NCI-H69 (cell line): ENCODE data around the gene BDKRB2.

ENCODE experiments used
- DNase-seq: peaks from one replicate; lab custom pipeline; 2025; lab: John Stamatoyannopoulos, UW

The BDKRB2 gene

DNA sequence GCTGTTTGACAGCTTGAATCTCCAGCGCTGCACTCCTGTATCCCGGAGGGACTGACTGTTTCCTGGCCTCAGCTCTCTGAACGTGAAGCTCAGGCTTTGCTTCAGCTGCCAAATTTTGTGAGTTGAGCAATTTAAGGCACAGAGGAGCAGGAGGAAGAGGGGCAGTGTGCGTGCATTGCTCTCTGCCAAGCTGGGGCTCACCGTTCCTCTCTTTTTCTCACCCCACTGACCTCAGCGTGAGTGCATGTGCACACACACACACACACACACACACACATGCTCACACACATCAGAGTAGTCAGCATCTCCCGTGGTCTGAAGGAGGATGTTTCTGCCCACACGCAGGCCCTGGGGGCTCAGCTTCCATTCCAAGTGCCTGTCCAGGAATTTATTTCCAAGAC, 27.8 kb upstream of the BDKRB2 start:
- DNase-seq: no peak

DNA sequence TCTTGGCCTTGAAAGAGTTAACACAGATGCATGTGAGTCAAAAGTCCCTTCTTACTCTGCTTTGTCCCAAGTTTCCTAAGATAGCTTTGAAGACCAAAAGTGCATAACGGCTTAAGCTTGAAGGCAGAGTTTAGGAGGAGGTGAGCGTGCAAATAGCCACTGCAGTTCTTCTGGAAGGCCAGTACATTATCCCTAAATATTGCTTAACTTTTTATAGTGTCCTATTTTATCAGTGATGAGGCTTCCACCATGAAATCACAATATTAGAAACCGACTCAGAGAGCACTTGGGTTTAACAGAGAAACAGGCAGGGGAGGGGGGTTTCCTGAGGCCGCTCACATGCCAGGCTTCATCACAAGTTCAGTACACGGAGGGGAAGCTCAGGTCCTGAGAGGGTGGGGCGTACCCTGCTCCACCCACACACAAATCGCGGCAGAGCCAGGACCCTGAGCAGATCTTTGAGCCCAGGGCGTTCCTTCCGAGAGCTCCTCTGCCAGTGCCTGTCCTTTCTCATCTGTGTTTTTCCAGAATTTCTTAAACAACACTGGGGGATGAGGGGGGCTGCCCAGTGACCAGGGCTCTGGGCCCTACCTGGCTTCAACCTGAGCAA, 26.8 kb upstream of the BDKRB2 start:
- no peak for DNase-seq

DNA sequence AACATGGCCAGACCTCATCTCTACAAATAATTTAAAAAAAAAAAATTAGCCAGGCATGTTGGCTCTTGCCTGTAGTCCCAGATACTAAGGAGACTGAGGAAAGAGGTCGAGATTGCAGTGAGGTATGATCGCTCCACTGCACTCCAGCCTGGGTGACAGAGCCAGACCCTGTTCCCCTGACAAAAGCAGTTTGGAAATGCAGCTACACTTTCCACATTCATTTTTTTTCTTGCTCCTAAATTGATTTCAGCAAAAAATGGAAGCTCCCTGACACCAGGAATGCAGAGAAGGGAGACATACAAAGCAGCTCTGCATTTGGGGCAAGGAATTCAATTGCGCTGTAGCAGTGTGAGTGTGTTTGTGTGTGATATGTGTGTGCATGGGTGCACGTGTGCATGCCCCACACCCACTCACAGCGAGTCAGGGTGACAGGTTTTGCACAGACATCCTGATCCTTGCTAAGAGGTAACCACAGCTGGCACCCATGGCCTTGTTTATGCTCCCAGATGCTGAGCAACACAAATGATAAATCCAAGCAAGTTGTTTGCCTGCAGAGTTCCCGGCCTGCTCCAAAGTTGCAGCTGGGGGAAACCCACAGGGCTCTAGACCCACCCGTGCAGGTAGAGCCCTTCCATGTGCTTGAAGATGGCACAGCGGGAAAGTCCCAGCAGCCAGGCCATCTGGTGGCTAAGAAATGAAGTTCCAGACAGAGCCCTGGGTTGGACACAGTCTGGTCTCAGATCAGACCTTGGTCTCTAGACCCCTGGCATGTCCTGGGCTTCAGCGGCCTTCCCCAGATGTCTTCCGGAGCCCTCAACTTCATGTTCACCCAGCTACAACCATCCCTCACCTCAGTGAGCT, 25.9 kb upstream of the BDKRB2 start:
- DNase-seq: no peak

DNA sequence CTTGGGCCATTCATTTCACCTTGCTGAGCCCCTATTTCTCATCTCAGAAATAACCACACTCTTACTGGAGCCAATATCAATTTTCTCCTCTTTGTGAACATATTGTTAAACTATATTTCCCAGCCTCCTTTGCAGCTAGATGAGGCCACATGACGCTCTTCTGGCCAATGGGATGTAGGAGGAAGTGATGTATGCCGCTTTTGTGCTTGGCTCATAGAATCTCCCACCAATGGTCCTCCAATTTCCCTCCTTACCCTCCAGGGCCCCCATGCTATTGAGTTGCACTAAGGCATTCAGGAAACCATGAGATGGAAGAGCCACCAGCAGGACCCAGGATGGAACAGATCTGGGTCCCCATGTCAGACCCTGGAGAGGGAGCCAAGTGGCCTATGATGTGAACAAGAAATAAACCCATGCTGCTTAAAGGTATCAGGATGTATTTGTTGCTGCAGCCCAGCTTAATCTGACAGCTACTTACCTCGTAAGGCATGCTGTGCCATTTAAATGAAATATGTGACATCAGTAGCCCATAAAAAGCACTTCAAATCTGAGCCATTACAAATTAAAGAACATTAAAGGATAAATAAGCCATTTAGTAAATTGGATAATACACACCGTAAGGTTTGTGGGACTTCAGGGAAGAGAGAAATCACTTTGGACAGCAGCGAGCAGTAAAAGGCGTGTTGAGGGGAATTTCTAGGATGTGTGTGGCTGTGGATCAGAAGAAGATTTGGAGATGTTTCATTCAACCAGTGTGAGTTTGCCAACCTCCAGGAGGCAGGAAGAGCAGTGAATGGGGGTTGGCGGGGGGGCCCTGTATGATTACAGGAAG, 24.4 kb upstream of the BDKRB2 start:
- DNase-seq: peak; percentile 63

DNA sequence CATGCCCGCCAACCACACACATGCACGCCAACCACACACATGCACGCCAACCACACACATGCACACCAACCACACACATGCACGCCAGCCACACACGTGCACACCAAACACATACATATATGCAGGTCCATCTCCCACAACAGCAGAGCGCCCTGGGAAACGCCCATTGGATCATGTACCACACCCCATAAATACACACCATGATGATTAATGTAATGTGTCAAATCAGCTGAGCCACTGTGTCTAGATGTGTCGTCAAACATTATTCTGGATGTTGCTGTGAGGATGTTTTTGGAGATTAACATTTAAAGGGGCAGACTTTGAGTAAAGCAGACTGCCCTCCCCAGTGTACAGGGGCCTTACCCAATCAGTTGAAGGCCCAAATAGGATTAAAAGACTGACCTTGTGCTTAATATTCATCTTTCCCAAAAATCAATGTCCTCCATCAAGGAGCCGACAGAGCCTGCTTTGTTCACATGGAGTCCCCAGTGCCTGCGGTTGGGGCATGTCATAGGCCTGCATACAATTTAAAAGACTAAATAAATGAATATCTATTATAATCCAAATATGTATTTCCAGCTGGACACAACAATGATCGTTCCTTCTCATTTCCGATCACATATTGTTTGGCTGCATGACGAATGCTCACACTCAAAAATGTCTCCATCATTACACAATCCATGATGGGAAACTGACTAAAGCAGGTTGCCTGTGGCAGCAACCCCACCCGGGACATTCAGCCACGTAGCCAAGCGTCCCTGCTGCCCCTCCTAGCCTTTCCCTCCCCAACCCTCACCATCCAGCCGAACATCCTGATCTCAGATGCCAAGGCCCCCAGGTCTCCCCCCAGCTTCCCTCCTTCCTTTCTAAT, 23.2 kb upstream of the BDKRB2 start:
- peak; percentile 58 for DNase-seq

DNA sequence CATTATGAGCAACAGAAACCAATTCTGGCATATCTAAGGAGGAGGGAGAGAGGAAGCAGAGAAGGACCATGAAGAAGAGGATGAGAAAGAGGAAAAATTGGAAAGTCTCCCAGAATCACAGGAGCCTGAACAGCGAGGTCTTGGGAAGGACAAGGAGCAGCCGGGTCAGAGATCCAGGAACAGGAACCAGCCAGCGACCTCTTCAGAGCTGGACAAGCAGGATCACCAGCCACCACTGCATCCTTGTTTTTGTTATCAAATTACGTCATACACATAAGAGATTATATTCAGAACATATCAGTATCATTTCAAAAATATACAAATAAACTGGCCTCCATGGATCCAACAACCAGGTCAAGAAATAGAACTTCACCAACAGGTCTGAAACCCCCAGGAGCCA, 22.1 kb upstream of the BDKRB2 start:
- DNase-seq: no peak

DNA sequence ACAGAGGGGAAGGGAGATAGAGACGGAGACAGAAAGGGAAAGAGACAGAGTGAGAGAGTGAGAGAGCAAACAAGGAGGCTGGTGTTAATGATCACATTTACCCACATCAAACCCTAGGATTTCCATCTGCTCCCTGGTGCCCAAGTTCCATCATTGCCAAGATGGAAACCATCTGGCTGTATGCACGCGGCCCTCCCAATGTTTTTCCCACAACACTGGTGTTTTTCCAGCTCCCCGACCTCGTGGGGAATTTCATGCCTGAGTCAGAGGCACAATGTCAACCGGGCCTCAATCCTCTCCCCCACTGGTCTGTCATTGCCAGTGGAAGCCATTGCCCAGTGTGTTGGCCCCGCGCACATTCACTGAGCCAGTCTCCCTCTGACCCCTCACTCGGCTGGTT, 19.9 kb upstream of the BDKRB2 start:
- DNase-seq: peak; percentile 29

DNA sequence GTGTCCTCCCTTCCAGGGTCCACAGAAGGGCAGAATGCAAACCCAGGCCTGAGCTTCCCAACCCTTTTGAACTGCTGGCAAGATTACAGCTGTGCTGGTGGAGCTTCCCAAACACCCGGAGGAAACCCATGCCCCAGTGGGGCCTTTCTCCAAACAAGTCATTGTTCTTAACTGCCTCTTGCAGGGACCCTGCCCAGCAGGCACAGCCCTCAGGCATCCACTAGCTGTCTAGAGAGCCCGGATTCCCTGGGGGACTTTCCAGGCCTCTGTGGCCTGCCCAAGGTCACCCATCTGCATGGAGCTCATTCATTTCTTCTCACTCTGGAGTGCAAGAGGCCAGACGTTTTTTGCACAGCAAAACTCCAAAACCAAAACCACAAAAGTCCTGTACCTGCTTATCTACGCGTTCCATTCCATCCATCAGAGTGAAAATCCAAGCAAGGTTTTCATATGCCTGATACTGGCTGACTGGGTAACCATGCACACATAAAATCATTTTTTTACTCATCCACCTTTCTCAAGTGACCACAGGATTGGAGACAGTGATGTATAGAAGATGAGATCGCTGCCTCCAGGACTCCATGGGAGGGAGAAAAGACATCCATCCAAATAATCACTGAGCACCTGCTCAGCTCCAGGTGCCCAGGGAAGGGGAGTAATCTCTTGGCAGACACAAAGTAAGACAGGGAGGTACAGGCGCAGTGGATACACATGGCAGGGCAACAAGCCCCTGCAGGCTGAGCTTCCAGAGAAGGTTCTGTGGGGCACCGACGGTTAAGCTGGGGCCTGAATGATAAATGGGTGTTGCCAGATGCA, 17.2 kb upstream of the BDKRB2 start:
- DNase-seq: peak; percentile 85

DNA sequence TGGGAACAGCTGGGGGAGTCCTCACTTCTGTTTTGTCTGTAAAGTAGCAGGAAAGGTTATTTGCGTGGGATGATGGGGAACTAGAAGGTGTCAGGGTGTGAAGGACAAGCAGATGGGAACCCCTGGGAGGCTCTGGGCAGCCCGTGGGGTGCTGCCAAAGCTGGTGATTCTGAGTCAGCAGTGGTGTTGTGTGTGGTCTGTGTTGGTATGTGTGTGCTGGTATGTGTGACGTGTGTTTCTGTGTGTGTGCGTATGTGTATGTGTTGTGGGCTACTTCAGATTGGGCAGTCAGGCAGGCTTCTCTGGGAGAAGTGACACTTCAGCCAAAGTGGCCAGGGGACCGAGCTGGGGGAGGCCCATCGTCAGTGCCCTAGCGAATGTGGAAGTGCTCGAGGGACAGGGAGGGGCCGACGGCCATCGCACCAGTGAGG, 15.3 kb upstream of the BDKRB2 start:
- DNase-seq: no peak

DNA sequence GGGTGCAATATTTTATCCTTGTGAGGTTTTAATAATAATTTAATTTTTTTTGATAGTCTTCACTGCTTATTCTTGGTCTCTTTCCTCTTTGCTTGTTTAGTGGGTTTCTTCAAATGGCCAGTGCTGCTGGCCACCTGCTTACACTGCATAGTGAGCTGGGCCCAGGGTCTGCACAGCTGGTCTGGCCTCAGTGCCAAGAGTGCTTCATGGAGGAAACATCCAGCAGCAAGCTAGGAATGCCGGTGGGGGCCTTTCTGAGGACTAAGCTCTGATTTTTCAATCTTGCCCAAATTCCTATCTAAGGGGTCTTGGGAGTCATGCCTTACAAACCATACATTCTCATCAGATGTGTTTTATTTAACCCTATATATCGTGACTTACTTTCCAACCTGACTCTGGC, 13.3 kb upstream of the BDKRB2 start:
- no peak for DNase-seq

DNA sequence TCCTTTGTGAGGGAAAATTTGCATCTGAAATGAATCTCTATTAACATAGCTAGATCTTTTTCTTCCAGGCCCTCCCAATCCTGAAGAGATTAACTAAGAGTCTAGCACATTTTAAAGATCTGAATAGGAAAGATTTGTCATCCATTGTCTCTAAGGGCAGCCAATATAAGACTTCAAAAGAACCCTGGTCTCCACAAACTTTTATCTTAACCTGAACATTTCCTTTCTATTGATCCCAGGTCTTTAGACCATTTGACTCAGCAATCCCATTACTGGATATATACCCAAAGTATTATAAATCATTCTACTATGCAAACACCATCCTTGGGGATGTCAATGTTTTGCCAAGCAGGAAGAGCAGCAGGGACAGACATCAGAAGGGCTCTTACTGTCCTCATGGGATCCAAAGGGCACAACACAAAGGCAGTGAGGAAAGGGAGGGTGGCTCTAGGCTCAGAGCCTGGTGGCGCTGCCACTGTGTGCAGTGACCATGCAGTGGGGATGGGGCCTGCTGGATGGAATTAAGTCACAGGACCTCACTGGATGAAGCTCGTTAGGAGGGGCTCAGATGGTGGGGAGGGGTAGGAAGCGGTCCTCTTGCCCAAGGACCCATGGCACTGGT, 12.7 kb upstream of the BDKRB2 start:
- DNase-seq: peak; percentile 58

DNA sequence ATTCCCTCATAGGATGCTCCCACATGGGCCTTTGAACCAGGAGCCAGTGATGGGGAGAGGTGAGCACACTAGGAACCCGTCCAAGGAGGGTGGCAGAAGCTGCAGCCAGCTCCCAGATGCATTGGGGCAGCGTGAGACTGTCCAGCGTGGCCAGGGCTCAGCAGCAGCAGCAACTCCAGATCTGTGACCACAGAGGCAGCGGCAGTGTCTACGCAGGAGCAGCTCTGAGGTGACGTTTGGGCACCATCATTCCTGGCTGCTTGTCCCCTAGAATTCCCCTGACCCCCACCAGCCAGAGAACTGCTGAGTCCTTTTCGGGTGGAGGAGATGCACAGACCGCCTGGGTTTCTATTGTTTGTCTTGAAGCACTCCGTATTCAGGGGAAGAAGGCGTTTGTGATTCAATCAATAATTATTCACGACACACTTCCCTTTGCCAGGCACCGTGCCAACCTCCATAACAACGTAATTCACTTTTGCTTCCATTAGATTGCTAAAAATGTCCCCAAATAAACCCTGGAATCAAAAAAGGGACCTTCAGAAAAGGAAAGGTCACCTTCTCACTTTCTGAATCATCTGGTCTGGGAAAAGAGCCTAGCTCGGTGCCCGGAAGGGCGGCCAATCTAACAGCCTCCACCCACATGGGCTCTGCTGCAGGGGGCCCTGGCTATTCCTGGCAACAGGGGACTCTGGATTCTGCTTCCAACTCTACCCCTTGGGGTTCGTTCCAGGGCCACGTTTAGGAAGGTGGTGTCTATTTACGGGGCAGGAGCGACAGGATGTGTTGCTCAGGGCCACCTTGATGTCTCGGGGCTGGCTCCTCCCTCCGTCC, 11.4 kb upstream of the BDKRB2 start:
- DNase-seq: peak; percentile 67

DNA sequence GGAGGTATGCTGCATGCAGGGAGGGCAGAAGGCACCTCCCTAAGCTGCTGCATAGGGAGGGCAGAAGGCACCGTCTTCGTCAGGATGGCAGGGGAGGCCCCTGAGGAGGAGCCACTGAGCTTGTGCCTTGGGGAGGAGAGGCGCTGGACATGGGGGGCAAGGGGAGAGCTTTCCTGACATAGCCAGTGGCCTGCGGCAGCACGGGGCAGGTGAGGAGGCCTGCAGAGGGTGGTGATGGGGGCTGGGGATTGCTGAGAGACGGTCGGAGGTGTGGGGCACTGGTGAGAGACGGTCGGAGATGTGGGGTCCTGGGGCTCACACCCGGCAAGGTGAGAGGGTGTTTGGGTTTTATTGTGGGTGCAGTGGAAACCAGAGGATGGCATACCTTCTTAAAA, 10.4 kb upstream of the BDKRB2 start:
- DNase-seq: no peak

DNA sequence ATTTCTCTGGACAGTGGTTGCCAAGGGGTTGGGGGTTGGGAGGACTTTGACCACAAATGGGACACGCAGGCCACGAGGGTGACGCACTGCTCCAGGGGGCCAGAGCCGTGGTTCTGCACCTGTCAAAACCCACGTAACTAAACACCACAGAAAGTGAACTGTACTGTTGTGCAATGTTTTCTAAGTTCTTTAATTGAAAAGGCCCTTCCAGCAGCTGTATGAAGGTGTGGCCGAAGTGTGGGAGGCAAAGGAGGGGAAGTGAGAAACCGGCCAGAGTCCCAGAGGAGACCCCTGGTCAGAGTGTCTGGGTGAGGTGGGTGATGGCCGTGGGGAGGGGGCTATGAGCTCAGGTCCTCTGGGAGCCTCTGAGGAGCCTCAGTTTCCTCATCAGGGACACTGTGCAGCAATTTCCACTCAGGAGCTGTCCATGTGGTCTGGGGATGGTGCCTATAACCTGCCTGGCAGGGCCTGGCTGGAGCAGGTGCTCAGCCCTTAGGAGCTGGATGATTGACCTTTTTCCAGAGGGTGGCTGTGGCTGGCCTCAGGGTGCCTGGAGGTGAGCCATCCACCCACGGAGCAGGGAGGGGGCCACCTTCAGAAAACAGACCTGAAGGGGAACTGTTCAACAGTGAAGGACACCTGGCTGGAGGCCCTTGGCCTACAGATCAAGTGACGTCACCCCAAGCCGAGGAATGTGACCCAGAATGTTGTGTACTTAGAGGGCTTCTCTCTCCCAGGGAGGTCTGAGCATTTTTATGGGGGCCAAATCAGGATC, 9.8 kb upstream of the BDKRB2 start:
- DNase-seq: no peak

DNA sequence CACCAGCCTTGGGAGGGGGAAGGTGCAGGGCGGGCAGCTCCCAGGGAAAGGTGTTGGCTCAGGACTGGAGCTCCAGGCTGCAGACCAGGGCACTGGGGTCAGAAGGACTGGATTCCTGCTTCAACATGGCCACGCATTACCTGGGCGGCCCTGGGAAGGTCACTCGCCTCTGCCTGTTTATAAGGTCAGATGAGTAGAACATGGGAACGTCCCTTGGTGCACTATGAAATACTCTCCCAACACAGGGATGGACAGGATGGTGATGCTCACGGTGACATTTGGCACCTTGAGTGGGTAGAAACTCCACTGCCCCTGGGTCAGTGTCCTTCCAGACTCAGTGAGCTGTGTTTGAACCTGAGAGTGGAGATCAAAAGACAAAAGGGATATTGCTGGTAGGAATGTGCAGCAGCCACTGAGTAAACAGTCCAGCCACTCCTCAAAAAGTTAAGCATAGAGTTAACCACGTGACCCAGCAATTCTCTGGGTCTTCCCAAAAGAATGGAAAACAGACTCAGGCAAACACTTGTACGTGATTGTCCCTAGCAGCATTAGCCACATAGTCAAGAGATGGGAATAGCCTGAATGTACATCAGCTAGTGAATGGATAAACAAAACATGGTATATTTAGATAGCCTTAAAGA, 9.1 kb upstream of the BDKRB2 start:
- DNase-seq: no peak

DNA sequence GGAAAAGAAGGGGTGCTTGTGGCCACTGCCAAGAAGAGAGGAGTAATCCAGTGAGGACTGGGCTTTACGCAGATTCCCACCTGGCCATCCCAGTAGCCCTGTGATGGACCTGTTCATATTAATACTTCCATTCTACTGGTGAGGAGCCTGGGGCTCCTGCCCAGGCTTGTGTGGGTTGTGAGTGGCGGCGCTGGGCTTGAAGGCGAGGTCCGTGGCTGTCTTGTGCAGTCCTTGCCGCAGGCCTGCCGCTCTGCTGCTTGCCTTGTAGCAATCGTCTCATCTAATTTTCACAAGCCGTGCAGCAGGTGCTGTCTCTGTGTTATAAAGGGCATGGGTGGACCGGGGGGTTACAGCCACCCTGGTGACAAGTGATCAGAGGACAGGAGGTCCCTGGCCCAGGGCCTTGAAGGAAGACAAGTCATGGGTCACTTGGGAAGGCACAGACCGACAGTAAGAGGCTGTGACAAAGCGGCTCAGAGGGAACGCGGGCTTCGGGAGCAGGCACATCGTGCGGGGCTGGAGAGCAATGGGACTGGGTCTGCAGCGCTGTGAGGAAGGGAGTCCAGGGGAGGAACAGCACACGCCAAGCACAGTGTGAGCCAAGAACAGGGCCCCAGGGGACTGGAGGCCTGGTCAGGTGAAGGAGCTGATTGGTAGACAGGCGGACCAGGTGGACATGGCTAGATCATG, 7.3 kb upstream of the BDKRB2 start:
- no peak for DNase-seq

DNA sequence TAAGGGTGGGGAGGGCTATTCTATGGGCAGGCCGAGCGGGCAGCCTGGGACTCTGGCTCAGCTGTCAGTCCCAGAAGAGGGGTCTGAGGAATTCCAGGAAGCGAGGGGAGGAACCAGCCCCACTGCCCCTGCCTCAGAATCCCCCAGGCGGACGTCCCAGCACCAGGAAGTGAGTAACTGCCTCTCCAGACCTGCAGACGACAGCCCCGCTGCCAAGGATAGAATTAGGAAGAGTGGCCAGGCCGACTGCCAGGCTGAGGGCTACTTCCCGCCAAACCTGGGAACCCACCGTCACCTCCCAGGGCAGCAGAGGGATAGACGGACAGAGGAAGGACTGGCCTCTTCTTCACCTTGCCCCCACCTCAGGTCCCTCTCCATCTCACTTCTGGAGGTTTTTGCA, 6.7 kb upstream of the BDKRB2 start:
- DNase-seq: no peak
